Erythroblast (primary cell): ENCODE data around the gene JMJD8.

Source experiments
- DNase-seq, 2 experiments: peaks; one replicate each; lab custom pipeline; 2025; lab: John Stamatoyannopoulos, UW
- GATA1 ChIP-seq: IDR thresholded peaks from 2 replicates; pipeline ENCODE4 v1.6.1; 2011; ENCODE audit warnings: low read depth, mild to moderate bottlenecking, control low read depth, low read length, moderate library complexity
- POLR2A ChIP-seq: IDR thresholded peaks from 2 replicates; pipeline ENCODE4 v1.6.1; 2011; ENCODE audit warnings: mild to moderate bottlenecking, low read length

JMJD8 gene

DNA sequence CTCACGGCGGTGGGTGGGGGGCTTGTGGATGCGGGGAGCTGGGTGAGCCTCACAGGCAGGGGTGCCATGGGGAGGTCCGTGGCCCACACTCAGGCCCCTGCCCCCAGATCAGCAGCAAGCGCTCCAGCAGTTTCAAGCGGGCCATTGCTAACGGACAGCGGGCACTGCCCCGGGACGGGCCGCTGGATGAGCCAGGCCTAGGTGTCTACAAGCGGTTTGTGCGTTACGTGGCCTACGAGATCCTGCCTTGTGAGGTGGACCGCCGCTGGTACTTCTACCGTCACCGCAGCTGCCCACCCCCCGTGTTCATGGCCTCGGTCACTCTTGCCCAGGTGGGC lies 7.6 kb downstream of the JMJD8 start:
- TF ChIP-seq POLR2A (no peak), GATA1 (no peak)
- no peak for DNase-seq

DNA sequence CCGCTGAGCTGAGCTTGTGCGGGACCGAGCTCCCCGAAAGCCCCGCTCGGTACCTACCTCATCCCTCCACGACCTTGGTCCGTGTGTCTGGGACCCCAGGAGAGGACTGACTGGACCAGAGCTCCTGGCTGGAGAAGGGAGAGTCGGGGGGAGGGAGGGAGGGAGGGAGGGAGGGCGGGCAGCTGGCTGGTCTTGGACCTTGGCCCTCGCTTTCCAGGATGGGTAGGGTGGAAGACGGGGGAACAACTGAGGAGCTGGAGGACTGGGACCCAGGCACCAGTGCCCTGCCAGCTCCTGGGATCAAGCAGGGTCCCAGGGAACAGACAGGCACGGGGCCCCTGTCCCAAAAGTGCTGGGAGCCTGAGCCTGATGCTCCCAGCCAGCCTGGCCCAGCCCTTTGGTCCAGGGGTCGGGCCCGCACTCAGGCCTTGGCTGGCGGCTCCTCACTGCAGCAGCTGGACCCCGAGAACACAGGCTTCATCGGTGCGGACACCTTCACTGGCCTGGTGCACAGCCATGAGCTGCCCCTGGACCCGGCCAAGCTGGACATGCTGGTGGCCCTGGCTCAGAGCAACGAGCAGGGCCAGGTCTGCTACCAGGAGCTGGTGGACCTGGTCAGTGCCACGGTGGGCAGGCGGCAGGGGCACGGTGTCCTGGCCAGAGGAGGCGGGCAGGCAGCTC lies 8.1 kb downstream of the JMJD8 start:
- DNase-seq = no peak
- TF ChIP-seq POLR2A = no peak
- no peak for TF ChIP-seq GATA1

DNA sequence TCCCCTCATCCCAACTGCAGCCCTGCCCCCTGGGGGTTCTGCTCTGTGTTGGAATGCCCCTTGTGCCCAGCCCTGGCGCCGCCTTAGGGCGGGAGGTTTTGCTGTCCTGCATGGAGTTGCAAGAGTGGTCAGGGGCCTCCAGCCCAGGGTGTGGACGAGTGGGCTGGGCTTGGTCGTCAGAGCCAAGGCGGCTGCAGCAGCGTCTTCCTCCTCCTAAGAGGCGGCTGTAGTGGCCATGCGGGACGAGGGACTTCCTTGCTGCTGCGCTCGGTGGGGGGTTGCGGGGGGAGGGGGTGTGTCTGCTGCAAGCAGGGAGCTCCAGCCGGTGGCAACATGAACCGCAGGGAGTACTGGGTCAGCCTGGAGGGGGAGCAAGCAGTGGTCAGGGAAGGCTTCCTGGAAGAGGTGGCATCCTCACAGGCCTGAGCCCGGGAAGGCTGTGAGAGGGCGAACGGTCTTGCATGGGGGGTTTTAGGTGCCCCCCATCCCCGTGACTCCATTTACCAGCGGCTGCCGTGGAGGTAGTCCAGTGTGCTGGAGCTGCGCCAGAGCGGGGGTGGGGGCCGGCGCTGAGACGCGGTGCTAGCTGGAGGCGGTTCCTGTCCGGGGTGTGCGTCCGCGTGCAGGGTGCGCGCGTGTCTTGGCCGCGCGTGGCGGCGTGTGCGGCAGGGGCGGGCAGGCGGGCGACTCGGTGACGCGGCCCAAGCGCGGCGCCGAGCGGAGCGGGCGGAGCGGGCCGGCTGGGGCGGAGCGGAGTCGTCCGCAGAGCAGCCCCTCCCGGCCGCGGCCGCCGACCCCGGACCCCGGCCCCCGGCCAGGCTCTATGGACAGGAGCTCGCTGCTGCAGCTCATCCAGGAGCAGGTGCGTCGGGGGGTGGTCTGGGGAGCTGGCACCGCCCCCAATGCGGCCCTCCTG lies 8.9 kb downstream of the JMJD8 start, which contains the start of gene RHBDL1:
TSS of gene RHBDL1 (plus strand) at position 704 of the 916 bp plus-strand sequence. CDS start at position 824, 120 bp downstream.
- DNase-seq = peak; percentile 50 to 56
- TF ChIP-seq POLR2A = no peak
- TF ChIP-seq GATA1 = no peak

DNA sequence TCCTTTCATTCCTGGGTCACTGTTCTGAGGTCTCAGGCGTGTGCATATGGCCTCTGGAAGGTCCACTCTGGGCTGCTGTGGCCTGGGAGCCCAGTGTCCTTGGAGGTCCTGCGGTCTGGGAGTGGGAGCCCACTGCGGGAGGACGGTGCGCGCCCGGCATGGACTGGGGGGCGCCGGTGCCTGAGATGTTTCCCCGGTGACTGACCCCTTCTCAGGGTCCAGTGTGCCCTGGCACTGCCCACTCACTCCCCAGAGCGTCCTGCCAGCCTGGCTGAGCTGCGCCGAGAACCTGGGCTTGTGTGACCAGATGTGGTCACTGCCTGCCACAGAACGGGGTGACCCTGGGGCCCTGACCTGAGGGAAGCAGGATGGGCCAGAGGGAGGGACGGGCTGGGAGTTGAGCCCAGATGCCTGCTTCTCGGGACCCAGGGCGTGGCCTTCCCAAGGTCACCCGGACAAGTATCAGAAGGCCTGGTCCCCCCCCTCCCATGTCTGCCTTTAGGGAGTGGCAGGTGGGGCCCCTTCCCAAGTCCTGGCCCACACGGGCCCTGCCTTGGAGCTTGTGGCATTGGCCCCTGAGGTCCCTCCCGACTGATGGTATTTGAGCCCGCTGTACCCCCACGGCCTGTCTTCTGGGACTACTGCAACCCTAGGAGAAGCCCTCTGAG lies 9.8 kb downstream of the JMJD8 start:
- DNase-seq = no peak
- no peak for TF ChIP-seq POLR2A
- TF ChIP-seq GATA1 = no peak

DNA sequence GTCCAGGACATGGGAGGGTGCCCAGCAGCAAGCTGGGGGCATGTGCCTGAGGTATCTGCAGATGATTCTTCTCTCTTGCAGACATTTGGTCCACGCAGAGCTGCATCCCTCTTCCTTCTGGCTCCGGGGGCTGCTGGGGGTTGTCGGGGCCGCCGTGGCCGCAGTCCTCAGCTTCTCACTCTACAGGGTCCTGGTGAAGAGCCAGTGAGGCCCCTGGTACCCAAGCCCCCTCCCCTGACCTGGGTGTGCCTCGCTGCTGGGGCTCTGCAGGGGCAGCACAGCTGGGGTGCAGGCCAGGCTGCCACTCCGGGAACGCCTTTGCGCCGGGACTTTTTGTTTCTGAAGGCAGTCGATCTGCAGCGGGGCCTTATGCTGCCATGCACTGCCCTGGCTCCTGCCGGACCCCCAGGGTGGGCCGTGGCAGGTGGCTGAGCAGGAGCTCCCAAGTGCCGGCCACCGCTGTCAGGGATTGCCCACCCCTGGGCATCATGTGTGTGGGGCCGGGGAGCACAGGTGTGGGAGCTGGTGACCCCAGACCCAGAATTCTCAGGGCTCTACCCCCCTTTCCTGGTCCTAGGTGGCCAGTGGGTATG lies 10.6 kb downstream of the JMJD8 start:
- DNase-seq = no peak
- no peak for TF ChIP-seq GATA1
- TF ChIP-seq POLR2A = no peak

DNA sequence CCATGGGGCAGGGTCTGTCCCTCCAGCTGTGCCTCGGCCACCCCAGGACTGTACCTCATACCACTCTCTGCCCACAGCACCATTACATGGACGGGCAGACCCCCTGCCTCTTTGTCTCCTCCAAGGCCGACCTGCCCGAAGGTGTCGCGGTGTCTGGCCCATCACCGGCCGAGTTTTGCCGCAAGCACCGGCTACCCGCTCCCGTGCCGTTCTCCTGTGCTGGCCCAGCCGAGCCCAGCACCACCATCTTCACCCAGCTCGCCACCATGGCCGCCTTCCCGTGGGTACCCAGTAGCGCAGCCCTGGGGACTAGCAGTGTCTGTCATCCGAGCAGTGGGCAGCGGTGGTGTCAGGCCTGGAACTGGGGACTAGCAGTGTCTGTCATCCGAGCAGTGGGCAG lies 11.3 kb downstream of the JMJD8 start:
- no peak for TF ChIP-seq POLR2A
- no peak for TF ChIP-seq GATA1
- DNase-seq = no peak

DNA sequence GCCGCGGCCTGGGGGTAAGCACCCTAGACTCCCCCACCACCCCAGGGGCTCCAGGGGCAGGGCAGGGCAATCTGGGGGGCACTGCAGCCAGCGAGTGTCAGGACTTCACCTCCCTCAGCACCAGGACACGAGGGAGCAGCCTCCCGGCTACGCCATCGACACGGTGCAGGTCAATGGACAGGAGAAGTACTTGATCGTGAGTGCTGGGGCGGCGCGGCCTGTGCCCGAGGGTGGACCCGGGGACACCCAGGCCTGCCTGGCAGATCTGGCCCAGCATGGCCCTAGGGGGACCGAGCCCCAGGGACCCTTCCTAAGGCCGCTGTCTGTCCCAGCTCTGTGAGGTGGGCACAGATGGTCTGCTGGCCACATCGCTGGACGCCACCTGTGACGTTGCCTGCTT lies 11.8 kb downstream of the JMJD8 start:
- TF ChIP-seq GATA1 (no peak), POLR2A (no peak)
- DNase-seq = no peak

DNA sequence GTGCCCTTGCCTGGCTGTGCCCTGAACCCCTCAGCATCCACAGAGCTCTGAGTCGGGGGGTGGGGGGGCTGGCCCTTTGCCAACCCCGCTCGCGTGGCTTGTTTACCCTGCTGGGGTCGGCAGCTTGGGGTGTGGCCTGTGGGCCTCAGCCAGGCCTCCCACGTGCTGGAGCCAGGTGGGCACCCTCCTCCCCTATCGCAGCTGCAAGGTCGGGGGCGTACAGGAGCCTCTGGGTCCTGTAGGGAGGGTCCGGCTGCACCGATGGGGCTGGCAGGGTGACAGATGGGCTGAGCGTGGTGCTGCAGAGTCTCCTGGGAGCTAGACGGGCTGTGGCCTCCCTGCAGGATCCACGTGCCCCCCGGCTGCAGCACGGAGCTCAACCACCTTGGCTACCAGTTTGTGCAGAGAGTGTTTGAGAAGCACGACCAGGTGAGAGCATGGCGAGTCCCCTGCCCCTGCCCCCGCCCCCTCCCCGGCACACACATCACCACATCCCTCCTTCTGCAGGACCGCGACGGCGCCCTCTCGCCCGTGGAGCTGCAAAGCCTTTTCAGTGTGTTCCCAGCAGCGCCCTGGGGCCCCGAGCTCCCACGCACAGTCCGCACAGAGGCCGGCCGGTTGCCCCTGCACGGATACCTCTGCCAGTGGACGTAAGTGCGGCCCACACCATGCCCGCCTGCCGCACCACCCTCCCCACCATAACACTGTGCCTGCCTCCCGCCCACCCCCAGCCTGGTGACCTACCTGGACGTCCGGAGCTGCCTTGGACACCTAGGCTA lies 12.6 kb downstream of the JMJD8 start:
- TF ChIP-seq POLR2A = no peak
- TF ChIP-seq GATA1 = no peak
- no peak for DNase-seq

DNA sequence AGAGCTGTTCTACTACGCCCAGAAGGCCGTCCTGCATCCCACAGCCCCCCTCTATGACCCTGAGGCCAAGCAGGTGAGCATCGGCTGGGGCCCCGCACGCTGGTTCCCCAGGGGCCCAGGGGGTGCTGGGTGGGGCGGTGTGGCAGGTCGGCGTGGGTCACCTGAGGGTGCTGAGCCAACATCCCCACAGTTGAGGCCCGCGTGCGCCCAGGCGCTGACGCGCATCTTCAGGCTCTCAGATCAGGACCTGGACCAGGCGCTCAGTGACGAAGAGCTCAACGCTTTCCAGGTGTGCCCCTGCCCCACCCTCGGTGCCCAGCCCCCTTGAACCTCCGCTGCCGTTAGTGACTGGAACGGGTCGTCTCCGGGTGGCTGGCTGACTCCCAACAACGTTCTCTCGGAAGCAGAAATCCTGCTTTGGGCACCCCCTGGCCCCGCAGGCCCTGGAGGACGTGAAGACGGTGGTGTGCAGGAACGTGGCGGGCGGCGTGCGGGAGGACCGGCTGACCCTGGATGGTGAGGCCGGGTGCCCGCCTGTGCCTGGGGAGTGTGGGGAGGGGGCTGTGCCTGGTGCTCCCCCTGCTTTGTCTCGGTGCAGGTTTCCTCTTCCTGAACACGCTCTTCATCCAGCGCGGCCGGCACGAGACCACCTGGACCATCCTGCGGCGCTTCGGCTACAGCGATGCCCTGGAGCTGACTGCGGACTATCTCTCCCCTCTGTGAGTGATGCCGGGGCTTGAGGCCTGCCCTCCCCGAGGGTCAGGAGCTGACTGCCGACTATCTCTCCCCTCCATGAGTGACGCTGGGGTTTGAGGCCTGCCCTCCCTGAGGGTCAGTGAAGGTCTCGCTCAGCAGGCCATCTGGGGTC lies 13.4 kb downstream of the JMJD8 start:
- TF ChIP-seq POLR2A = no peak
- no peak for TF ChIP-seq GATA1
- no peak for DNase-seq

DNA sequence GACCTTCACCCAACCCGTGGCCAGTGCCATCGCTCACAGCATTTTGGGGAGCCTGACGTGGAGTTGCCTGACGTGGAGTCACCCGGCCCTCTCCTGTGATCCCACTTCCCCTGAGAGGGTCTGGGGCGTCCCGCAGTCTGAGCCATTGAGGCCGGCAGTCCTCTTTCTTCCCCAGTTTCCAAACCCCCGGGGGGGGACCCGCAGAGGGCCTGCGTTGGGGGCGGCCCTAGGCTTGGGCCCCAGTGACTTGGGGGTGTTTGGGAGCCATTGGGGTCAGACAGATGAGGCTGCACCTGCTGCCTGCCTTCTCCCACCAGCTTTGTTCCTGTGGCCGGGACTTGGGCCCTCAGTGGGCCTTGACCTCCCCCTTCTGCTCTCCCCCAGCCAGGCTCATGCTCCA lies 14.5 kb downstream of the JMJD8 start:
- TF ChIP-seq POLR2A (no peak), GATA1 (no peak)
- DNase-seq = no peak

DNA sequence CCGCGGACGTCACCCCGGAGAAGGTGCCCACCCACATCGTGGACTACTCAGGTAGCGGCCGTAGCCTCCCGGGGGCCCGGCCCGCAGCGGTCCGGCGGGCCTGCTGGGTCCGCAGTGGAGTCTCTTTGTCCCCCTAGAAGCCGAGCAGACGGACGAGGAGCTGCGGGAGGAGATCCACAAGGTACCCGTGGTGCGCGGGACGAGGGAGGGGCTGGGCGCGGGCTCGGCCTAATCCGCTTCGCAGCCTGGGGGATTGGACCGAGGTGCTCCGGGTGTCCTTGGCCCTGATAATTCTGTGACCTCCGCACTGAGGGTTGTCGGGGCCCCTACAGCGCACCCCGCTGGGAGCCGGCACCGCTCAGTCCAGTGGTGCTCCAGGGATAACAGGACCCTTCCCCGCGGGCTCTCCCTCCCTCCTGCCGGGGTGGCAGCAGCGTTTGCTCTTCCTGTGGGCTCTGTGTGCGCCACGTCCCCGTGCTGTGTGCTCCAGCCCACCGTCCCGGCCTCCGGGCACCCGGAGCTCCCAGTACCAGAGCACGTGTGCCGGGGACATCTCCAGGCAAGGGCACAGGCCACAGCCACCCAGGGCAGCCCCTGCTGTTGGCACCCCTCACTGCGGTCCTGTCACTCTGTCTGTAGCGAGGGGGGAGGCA lies 15.5 kb downstream of the JMJD8 start:
- peak; percentile 57 to 58 for DNase-seq
- TF ChIP-seq GATA1 = no peak
- no peak for TF ChIP-seq POLR2A

DNA sequence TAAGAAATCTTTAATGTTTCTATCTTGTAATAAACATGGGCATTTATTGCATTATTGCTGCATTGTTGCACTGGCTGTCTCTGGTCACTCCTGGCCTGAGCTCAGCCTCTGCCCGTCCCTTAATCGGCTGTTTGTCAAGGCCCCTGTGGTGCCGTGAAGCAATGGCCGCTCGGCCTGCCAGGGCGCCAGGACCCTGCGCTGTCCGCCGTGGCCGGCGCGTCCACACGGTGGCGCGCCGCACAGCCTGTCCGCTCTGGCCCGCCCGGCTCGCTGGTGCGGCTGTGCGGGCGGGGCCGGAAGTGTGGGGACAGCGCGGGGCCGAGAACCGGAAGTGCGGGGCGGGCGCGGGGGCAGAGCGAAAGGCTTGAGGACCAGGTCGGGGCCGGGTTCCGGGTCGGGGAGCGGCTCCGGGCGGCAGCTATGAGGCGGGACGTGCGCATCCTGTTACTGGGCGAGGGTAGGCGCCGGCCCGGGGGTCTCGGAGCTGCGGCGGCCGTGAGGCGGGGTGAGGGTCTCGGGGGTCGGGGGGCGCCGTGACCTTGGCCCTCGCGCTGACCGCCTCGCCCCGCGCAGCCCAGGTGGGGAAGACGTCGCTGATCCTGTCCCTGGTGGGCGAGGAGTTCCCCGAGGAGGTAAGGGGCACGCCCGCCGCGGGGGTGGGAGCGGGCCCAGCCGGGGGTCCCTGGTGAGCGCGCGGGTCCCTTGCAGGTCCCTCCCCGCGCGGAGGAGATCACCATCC lies 16.2 kb downstream of the JMJD8 start, which contains the start of gene RHOT2:
TSS of gene RHOT2 (plus strand) at position 353 of the 739 bp plus-strand sequence. CDS start at position 421, 68 bp downstream.
- TF ChIP-seq POLR2A = peak; percentile 55
- no peak for TF ChIP-seq GATA1
- DNase-seq = peak; percentile 96 to 98
